Lower leg skin (tissue), 4 donors: ENCODE data around the gene EVA1A. TPM values are rescaled to one million over a fixed set of nuclear protein-coding genes. Genes with fewer than 3 reads are reported as not detected.

Experiments
- DNase-seq, 2 donors: peaks; one replicate each; pipeline ENCODE4 v3.0.0-alpha.2; 2019; ENCODE audit warnings: low spot score in 2 of 2
- H3K4me3 ChIP-seq: fragments of 200-600 bp; sonication (generic); 2 replicates; pipeline ENCODE4 v1.5.1; 2017; ENCODE audit warnings: mild to moderate bottlenecking, low read depth; ENCODE audit not compliant: poor library complexity, severe bottlenecking
- POLR2A ChIP-seq, 2 donors: fragments of 450-650 bp; IDR thresholded peaks; one replicate each; pipeline ENCODE4 v1.6.1; 2016 to 2017; ENCODE audit warnings: antibody characterized with exemption in 2 of 2, mild to moderate bottlenecking in 1 of 2, moderate library complexity in 1 of 2
- WGBS, 2 donors: methylation state at CpG; one replicate each; pipeline ENCODE4 v1.1.5; 2018; 5-methylcytosine and 5-hydroxymethylcytosine counted together
- intact Hi-C: fragments of 100-400 bp; cut with DNase I; formaldehyde crosslinking; loops from one replicate; pipeline ENCODE4 v1.15.0; 2023; ENCODE audit warnings: low total_unique reads
- total RNA-seq, 4 donors: library from RNA; depleted of rRNA; stranded (reverse); fragments of >200 nt; gene quantifications; one replicate each; pipeline ENCODE4 v1.1.0, GENCODE V29; 2016
- TF ChIP-seq, protein P1 (sequence below), 3 donors: fragments of 450-650 bp; IDR thresholded peaks; one replicate each; pipeline ENCODE4 v1.5.1; 2016; ENCODE audit warnings: antibody characterized with exemption in 3 of 3, mild to moderate bottlenecking in 3 of 3, moderate library complexity in 2 of 3

EVA1A gene
- total RNA-seq, 4 donors from 2014 or later = 6.6 to 12.9 (median 9.1) TPM

DNA sequence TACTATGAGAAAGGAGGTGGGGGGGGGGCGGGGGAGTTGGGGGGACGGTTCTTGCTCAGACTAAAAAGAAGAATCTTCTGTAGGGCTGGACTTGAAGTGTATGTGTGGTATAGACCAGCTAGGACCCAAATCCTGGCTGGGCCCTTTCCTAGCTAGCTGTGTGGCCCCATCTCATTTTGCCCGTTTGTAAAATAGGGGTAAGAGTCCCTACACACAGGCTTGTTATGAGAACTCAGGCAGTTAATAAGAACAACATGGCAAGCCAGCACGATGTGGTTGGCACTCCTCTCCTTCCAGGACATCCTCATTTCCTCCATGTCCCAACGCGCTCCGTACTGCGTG, 1.1 kb downstream of the EVA1A start:
- intact Hi-C loops = no loop called here
- peak overlapping the region; percentile 26 for H3K4me3 ChIP-seq
- 15 to 21% methylated on average over 8 of the region's 8 CpGs for WGBS, 2 donors
- no peak for TF ChIP-seq POLR2A (IDR thresholded peaks at IDR 0.05)
- TF ChIP-seq, protein P1, sequence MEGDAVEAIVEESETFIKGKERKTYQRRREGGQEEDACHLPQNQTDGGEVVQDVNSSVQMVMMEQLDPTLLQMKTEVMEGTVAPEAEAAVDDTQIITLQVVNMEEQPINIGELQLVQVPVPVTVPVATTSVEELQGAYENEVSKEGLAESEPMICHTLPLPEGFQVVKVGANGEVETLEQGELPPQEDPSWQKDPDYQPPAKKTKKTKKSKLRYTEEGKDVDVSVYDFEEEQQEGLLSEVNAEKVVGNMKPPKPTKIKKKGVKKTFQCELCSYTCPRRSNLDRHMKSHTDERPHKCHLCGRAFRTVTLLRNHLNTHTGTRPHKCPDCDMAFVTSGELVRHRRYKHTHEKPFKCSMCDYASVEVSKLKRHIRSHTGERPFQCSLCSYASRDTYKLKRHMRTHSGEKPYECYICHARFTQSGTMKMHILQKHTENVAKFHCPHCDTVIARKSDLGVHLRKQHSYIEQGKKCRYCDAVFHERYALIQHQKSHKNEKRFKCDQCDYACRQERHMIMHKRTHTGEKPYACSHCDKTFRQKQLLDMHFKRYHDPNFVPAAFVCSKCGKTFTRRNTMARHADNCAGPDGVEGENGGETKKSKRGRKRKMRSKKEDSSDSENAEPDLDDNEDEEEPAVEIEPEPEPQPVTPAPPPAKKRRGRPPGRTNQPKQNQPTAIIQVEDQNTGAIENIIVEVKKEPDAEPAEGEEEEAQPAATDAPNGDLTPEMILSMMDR (IDR thresholded peaks at IDR 0.05) = no peak
- DNase-seq = no peak

DNA sequence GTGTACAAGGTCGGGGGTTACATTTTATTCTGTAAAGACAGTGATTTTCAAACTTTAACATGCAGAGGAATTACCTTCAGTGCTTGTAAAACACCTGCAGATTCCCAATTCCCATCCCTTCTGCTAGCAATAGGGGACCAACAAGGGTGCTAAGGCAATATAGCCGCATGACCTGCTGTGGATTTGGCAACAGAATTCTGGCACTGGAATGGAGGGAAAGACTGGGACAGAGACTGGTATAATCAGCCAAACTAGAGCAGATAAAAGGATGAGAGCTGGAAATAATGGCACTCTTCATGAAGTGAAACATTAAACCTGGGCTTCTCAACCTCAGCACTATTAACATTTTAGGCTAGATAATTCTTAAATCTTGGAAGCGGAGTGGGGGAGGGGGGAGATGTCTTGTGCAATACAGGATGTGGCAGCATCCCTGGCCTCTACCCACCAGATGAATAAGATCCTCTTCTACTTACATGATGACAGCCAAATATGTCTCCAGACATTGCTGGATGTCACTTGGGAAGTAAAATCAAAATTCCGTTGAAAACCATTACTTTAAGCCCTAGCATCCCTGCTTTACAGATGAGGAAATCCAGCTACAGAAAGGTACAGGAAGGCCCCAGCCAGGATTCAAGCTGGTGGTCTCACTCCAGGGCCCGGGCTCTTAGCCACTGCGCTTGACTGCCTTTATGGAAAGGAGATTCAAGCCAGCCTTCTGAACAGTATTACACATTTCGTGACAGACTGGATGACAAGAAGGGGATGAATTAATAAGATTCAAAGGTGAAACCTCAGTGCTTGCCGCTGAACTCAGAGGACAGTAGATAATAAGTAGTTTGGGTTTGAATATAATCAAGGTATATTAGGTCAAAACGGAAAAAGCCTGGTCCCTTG, 1.7 kb downstream of the EVA1A start:
- no peak overlapping the region for H3K4me3 ChIP-seq
- TF ChIP-seq POLR2A (IDR thresholded peaks at IDR 0.05) = no peak
- TF ChIP-seq, protein P1 (IDR thresholded peaks at IDR 0.05) = no peak

DNA sequence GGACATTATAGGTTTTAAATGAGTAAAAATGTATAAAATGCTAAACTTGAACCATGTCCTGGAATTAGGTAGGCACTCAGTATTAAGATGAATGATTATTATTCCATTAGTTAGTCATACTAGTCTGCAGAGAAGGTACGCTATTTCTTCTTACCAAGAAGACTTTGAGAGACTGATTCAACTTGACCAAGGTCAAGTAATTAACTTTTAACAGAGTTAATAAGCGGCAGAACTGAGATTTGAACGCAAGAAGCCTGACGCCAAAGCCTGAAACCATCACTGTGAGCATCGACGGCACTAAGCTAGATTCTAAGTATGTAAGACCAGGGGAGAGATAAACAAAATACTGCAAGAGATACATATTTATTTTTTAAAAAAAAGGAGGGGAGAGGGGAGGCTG, 2.6 kb downstream of the EVA1A start:
- H3K4me3 ChIP-seq = no peak overlapping the region
- intact Hi-C loops = no loop called here
- WGBS, 2 donors = 95% methylated on average over 6 of the region's 6 CpGs
- TF ChIP-seq, protein P1 (IDR thresholded peaks at IDR 0.05) = no peak
- no peak for TF ChIP-seq POLR2A (IDR thresholded peaks at IDR 0.05)
- DNase-seq = no peak

More for the DNA sequence above, 1.7 kb downstream of the EVA1A start:
- no peak for DNase-seq
- intact Hi-C loops = no loop called here
- 80 to 81% methylated on average over 9 of the region's 9 CpGs for WGBS, 2 donors

DNA sequence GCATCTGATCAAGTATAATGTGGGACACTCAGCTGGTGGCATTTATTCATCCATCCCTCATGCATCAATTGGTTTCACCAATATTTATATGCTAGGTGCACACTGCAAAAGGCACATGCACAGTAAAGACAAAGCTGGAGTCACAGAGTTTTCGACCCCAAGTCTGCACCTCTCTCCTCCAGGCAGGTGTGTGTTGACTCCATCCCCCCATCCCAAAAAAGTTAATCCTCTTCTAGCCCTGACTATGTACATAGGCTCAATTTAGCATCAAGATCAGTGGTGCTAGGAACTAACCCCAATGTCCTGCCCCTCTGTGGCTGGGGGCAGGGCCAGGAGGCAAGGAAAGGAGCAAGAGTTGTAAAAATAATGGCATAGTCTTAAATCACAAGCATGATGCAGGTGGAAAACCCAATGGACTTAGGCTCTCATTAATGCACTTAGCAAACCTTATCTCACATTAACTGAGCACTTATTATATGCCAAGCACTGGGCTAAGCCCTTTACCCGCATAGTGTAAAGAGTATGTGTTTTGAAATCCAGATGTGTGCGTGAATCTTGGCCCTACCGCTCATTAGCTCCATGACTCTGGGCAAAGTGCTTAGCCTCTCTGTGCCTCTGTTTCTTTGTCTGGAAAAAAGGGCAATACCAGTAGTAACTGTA, 3.1 kb downstream of the EVA1A start:
- no peak overlapping the region for H3K4me3 ChIP-seq
- no peak for DNase-seq
- TF ChIP-seq POLR2A (IDR thresholded peaks at IDR 0.05) = no peak
- TF ChIP-seq, protein P1 (IDR thresholded peaks at IDR 0.05) = no peak
- intact Hi-C loops = no loop called here
- 94 to 97% methylated on average over 4 of the region's 4 CpGs for WGBS, 2 donors

DNA sequence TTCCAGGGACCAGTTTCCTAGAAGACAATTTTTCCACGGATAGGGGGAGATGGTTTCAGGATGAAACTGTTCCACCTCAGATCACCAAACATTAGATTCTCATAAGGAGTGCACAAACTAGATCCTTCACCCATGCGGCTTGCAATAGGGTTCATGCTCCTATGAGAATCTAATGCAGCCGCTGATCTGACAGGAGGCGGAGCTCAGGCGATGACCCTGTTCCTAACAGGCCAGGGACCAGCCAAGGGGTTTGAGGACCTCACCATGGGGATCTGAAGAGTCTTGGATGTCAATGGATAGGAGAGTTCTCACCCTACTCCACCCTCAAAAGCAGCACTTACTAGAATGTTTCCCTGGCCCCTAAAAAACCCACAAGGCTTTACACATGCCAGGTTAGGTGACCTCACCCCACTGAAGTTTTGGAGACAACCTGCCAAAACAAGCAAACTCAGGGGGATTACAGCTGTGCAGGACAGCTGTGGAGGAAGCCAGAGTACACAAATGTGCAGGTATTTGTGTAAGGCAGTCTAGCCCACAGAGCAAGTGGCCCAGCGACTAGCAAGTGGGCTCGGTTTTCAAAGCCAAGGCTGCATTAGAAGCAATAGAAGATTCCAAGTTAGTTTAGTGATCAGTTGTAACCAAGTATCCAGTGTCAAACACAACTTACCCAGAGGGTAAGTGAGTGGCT, 3.9 kb downstream of the EVA1A start:
- WGBS, 2 donors = 84 to 89% methylated on average over 7 of the region's 7 CpGs
- intact Hi-C loops = no loop called here
- DNase-seq = no peak
- H3K4me3 ChIP-seq = no peak overlapping the region
- no peak for TF ChIP-seq POLR2A (IDR thresholded peaks at IDR 0.05)
- TF ChIP-seq, protein P1 (IDR thresholded peaks at IDR 0.05) = no peak
